ENCODE results near the gene TTL.

TTL gene

DNA sequence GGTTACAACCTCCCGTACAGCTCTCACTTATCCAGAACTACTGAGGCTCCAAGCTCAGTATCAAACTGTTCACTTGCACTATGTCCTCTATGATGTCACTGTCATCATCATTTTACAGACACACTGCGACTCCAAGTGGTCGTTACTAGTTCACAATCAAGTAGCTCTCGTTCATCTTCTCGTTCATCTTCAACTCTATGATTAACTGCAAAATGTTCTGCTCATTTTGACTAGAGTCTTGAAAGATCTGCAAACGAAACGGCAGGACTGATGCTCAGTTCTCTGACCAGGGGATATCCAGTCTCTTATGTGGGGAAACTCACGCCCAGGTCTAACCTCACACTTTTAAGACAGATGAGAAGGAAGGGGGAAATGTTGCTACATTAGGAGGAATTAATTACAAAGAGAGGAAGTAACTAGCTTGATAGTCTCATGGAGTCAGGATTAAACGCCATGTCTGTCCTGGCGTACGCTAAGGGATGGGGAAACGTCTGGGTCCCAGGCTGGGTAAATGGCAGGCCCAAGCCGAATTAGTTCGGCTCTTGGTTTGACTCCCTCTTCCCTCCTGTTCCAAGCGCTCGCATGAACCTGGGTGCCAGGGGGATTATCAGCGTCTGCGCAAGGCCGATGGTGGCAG, 101.7 kb downstream of the TTL start:
- DNase-seq (ENCODE audit: low spot score) = no peak

DNA sequence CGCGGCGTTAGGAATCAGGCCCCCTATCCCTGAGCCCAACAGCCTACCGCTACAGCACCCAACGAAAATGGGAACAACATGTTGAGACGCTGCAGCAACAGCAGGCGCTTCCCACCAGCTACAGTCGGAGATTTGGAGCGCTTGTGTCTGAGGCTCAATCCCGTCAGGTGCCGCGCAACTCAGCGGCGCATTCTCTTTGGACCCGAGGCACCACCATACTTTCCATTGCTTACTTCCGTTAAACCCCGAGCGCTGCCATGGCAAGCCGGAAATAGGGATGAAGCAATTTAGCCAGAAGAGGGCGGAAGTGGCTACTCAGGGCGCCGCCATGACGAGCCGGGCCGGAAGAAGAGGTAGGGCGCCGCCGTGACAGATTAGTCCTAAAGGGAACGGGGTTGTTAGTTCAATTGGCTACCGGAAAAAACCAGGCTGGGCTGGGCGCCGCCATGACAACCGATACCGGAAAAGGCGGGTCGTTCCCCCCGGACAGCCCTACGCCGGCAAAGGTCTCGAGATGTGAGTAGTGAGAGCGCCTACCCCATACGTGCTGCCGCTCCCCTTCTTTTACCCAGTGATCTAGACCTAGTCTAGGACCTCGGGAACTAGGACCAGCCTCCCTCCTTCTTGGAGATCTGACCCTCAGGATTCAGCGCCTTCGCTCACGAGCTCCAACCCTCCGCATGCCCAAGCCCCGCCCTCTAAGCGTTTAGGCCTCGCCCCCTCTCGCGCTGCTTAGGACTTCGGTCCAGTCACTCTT, 102.4 kb downstream of the TTL start, which contains the start of gene CHCHD5:
Gene CHCHD5, plus strand, starts transcription at position 476 of the 757 bp plus-strand sequence. Its CDS starts 39 bp downstream, at position 515.
- DNase-seq (ENCODE audit: low spot score) = peak; percentile 97

DNA sequence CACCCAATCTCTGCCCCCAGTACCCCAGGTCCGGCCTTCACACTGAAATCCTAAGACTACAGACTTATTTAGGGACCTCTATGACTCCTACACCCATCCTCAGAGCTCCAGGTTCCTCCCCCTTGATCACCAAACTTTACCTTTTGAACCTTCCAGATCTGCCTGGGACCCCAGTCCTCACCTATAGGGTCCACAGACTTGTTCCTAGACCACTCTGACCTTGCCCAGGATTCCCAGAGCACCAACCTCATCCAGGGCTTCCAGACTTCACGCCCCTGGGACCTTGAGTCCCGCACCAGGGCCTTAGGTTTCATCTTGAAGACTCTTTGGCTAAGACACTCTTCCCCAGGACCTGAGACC, 102.9 kb downstream of the TTL start:
- DNase-seq (ENCODE audit: low spot score) = no peak

GRCh38 chr2:112585400-112585799, 103.4 kb downstream of the TTL start:
- no peak for DNase-seq (ENCODE audit: low spot score)

GRCh38 chr2:112585873-112586464, 104.0 kb downstream of the TTL start:
- no peak for DNase-seq (ENCODE audit: low spot score)

- no peak for DNase-seq (ENCODE audit: low spot score)
Observed at GRCh38 chr2:112588611-112589045, 106.7 kb downstream of the TTL start.
